Calu3 (cell line): ENCODE results near the gene SYT7. TPM values are rescaled to one million over a fixed set of nuclear protein-coding genes. Genes with fewer than 3 reads are reported as not detected.

ENCODE experiments used
- BruUV-seq: library from RNA; stranded (reverse); fragments of 400-500 nt; replicated peaks from 2 replicates; lab custom pipeline; 2021; lab: Mats Ljungman, UMichigan
- CTCF ChIA-PET: fragments of 300-600 bp; sonication (Branson Sonifier 250); formaldehyde crosslinking; loops from one replicate; lab custom pipeline; 2022; ENCODE audit warnings: antibody characterized with exemption; lab: Charles Lee
- DNase-seq: peaks from one replicate; pipeline ENCODE4 v3.0.0; 2022
- H3K27ac Mint-ChIP-seq: one replicate; pipeline ENCODE4 v1.8.0; 2022; ENCODE audit warnings: mixed read lengths; ENCODE audit not compliant: unreplicated experiment
- H3K27me3 Mint-ChIP-seq: one replicate; pipeline ENCODE4 v1.8.0; 2022; ENCODE audit warnings: mixed read lengths; ENCODE audit not compliant: unreplicated experiment
- H3K36me3 Mint-ChIP-seq: one replicate; pipeline ENCODE4 v1.8.0; 2022; ENCODE audit warnings: mild to moderate bottlenecking, moderate library complexity, mixed read lengths; ENCODE audit not compliant: insufficient read depth, unreplicated experiment
- H3K4me1 Mint-ChIP-seq: one replicate; pipeline ENCODE4 v1.8.0; 2022; ENCODE audit warnings: mild to moderate bottlenecking, low read depth, mixed read lengths; ENCODE audit not compliant: unreplicated experiment
- H3K4me3 Mint-ChIP-seq: one replicate; pipeline ENCODE4 v1.8.0; 2022; ENCODE audit warnings: mild to moderate bottlenecking, low read depth, moderate library complexity, mixed read lengths; ENCODE audit not compliant: unreplicated experiment
- H3K9me3 Mint-ChIP-seq: one replicate; pipeline ENCODE4 v1.8.0; 2022; ENCODE audit warnings: low read depth, mixed read lengths; ENCODE audit not compliant: unreplicated experiment
- CTCF ChIP-seq: fragments of 200-600 bp; IDR thresholded peaks from one replicate; pipeline ENCODE4 v1.8.0; 2022; ENCODE audit warnings: antibody characterized with exemption; ENCODE audit not compliant: unreplicated experiment
- intact Hi-C: fragments of 100-400 bp; cut with micrococcal nuclease; formaldehyde crosslinking; loops from one replicate; pipeline ENCODE4 v1.10.0; 2022; ENCODE audit not compliant: unreplicated experiment
- total RNA-seq: library from RNA; stranded (reverse); gene quantifications from 2 replicates; pipeline ENCODE4 v1.2.3, GENCODE V29; 2022

SYT7 gene
- total RNA-seq, 1 experiment from 2014 or later = 4.4 TPM

DNA sequence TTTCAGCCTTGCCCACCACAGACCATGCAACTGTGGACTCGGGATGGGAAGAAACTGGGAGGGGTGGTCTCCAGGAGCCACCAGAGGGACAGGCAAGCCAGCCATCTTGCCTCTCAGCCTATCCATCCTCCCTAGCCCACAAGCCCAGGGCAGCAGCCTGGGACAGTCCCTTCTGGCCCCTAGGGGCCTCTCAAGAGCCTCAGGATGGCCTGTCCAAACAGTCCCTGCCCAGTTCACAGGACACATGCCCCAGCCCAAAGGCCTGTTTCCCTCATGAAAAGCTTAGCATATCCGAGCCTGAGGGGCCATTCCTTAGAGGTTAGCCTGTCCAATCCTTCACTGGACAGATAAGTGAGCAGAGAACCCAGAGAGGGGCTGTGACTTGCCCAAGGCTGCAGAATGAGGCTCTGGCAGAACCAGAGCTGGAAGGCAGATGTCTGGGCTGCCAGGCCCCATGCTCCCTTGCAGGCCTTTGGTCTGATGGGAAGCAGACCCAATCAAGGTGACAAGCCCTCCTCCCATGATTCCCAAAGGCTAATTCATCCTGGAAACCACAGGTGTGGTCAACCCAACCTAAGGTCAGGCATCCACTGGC is 44.1 kb downstream of the SYT7 start:
- Mint-ChIP-seq H3K4me1 (peaks cover 21% of the 10 kb centered on the region), H3K36me3 (peaks cover 8% of the 10 kb centered on the region), H3K4me3 (no peak overlapping the region), H3K27ac (no peak overlapping the region), H3K27me3 (peaks cover 71% of the 10 kb centered on the region), H3K9me3 (no peaks in the 10 kb centered on the region)
- CTCF ChIA-PET = interaction anchor here (0.9 kb wide), 1 partner anchor 9 kb away, joined by 3 read pairs; no protein-coding TSS in a partner anchor
- intact Hi-C loops = loop anchor here (10.0 kb wide), 1 partner anchor 88 kb away; no protein-coding TSS in a partner anchor
- BruUV-seq = no TSS peak
- DNase-seq = no peak
- no peak for TF ChIP-seq CTCF

GRCh38 chr11:61535998-61536675 is 44.7 kb downstream of the SYT7 start:
- intact Hi-C loops = loop anchor here (10.0 kb wide), 1 partner anchor 89 kb away; no protein-coding TSS in a partner anchor
- peaks cover 15% of the 10 kb centered on the region for H3K4me1 Mint-ChIP-seq
- no peak for DNase-seq
- TF ChIP-seq CTCF = no peak
- CTCF ChIA-PET = interaction anchor here (0.9 kb wide), 1 partner anchor 9 kb away, joined by 3 read pairs; no protein-coding TSS in a partner anchor
- H3K27me3 Mint-ChIP-seq = peaks cover 65% of the 10 kb centered on the region
- no peaks in the 10 kb centered on the region for H3K9me3 Mint-ChIP-seq
- H3K36me3 Mint-ChIP-seq = peaks cover 8% of the 10 kb centered on the region
- H3K4me3 Mint-ChIP-seq = no peak overlapping the region
- BruUV-seq = no TSS peak
- no peak overlapping the region for H3K27ac Mint-ChIP-seq

GRCh38 chr11:61534933-61535839 is 45.7 kb downstream of the SYT7 start:
- Mint-ChIP-seq H3K36me3 (peaks cover 8% of the 10 kb centered on the region), H3K4me3 (no peak overlapping the region), H3K27me3 (peaks cover 55% of the 10 kb centered on the region), H3K9me3 (no peaks in the 10 kb centered on the region), H3K27ac (no peak overlapping the region), H3K4me1 (peaks cover 13% of the 10 kb centered on the region)
- CTCF ChIA-PET = no interaction called here
- intact Hi-C loops = loop anchor here (10.0 kb wide), 1 partner anchor 90 kb away; no protein-coding TSS in a partner anchor
- no peak for TF ChIP-seq CTCF
- no peak for DNase-seq
- no TSS peak for BruUV-seq
